ENCODE data around the gene EIF1AD.

DNA sequence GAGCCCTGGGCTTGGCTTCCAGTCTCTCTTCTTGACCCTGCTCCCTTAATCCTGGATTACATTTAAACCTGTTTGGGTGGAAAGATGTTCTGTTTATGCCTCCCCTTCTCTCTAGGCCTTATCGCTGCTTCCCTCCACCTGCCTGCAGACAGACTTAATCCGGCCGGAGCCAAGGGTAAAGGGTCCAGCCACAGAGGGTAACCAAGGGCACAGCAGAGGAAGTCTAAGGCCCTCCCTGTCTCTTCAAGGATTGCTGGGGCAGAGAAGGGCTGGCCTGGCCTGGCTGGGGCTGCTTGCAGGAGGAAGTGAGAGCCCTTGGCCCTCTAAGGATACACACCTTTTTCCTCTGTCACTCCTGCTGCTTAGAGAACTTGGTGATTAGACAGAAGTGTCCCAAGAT is 44.9 kb upstream of the EIF1AD start:
- TF ChIP-seq, protein P1, sequence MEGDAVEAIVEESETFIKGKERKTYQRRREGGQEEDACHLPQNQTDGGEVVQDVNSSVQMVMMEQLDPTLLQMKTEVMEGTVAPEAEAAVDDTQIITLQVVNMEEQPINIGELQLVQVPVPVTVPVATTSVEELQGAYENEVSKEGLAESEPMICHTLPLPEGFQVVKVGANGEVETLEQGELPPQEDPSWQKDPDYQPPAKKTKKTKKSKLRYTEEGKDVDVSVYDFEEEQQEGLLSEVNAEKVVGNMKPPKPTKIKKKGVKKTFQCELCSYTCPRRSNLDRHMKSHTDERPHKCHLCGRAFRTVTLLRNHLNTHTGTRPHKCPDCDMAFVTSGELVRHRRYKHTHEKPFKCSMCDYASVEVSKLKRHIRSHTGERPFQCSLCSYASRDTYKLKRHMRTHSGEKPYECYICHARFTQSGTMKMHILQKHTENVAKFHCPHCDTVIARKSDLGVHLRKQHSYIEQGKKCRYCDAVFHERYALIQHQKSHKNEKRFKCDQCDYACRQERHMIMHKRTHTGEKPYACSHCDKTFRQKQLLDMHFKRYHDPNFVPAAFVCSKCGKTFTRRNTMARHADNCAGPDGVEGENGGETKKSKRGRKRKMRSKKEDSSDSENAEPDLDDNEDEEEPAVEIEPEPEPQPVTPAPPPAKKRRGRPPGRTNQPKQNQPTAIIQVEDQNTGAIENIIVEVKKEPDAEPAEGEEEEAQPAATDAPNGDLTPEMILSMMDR (conservative IDR thresholded peaks at IDR 0.05): no peak
- TF ChIP-seq EZH2 (IDR thresholded peaks at IDR 0.05; ENCODE audit: low read depth): no peak

Measured in PC-9 (cell line).